K562 (cell line): ENCODE data around the gene RAMP2. TPM values are rescaled to one million over a fixed set of nuclear protein-coding genes. Genes with fewer than 3 reads are reported as not detected.

Experiments used
- ATAC-seq: fragments of 200-7000 bp; cut with Tn5 transposase; 3 replicates; pipeline ENCODE4 v1.9.1; 2020; ENCODE audit warnings: moderate library complexity
- BruUV-seq: library from RNA; stranded (reverse); fragments of 400-500 nt; replicated peaks from 2 replicates; lab custom pipeline; 2021; lab: Mats Ljungman, UMichigan
- CTCF ChIA-PET: fragments of 300-600 bp; formaldehyde crosslinking; extraction: SDS; loops from one replicate; lab custom pipeline; 2021; ENCODE audit warnings: low intra/inter-chr PET ratio; lab: Yijun Ruan, JAX
- POLR2A ChIA-PET: fragments of 300-600, 350-650 bp; sonication (Branson Sonifier 250); formaldehyde crosslinking; extraction: SDS; loops from one replicate; lab custom pipeline; 2021; ENCODE audit warnings: antibody characterized with exemption, inconsistent platforms; lab: Yijun Ruan, JAX
- DNase-seq, 4 experiments: peaks; one replicate each; pipeline versions ENCODE4 v3.0.0 to v3.0.0-alpha.2; 2011 to 2018; ENCODE audit warnings: low spot score in 3 of 4, mixed read lengths in 3 of 4; ENCODE audit errors: extremely low read depth in 1 of 4
- FAIRE-seq: peaks from 2 replicates; lab custom pipeline; 2011; peaks lifted over from hg19 to GRCh38; lab: Jason Lieb, UNC
- H2AFZ ChIP-seq: 2 replicates; pipeline ENCODE4 v1.6.0; 2011; ENCODE audit warnings: low read depth, low read length, control low read depth, inconsistent platforms
- H3K27ac ChIP-seq: fragments of 200-600 bp; 3 replicates; pipeline ENCODE4 v1.8.0; 2011; ENCODE audit warnings: low read depth, mild to moderate bottlenecking, control low read depth, inconsistent platforms, low read length, moderate library complexity, mixed read lengths; ENCODE audit errors: extremely low read depth
- H3K27me3 ChIP-seq, 2 experiments: fragments of 300-600 bp in 1 of 2; 2 replicates in 1 of 2; 3 replicates in 1 of 2; pipeline versions ENCODE4 v1.6.0 to v1.8.0; 2011; ENCODE audit warnings: inconsistent platforms in 2 of 2, low read length in 2 of 2, mild to moderate bottlenecking in 1 of 2, mixed read lengths in 1 of 2, moderate library complexity in 1 of 2; ENCODE audit not compliant: control insufficient read depth in 2 of 2, insufficient read depth in 2 of 2
- H3K36me3 ChIP-seq: fragments of 300-600 bp; 3 replicates; pipeline ENCODE4 v1.8.0; 2011; ENCODE audit warnings: mild to moderate bottlenecking, low read length, inconsistent platforms; ENCODE audit not compliant: control insufficient read depth, insufficient read depth
- H3K4me1 ChIP-seq, 2 experiments: fragments of 200-600 bp in 1 of 2; replicated peaks in 1 of 2; 2 replicates in 1 of 2; 3 replicates in 1 of 2; pipeline versions ENCODE4 v1.5.1 to v1.8.0; 2011; ENCODE audit warnings: inconsistent platforms in 2 of 2, low read length in 2 of 2, mild to moderate bottlenecking in 1 of 2, mixed read lengths in 1 of 2, moderate library complexity in 1 of 2; ENCODE audit not compliant: control insufficient read depth in 2 of 2, insufficient read depth in 2 of 2
- H3K4me2 ChIP-seq: 2 replicates; pipeline ENCODE4 v1.6.1; 2011; ENCODE audit warnings: low read length, control low read depth, inconsistent platforms, mixed read lengths; ENCODE audit not compliant: insufficient read depth
- H3K4me3 ChIP-seq: fragments of 200-600 bp; sonication (generic), shearing (Covaris generic); 2 replicates; pipeline ENCODE4 v1.5.1; 2016; ENCODE audit warnings: control low read depth, inconsistent platforms
- H3K79me2 ChIP-seq: fragments of 200-600 bp; 3 replicates; pipeline ENCODE4 v1.8.0; 2011; ENCODE audit warnings: low read length, inconsistent platforms; ENCODE audit not compliant: control insufficient read depth, insufficient read depth
- H3K9ac ChIP-seq, 2 experiments: 2 replicates each; pipeline versions ENCODE4 v1.6.0 to v1.6.1; 2011; ENCODE audit warnings: low read depth in 2 of 2, low read length in 2 of 2, control low read depth in 1 of 2, inconsistent platforms in 1 of 2, mild to moderate bottlenecking in 1 of 2, mixed read lengths in 1 of 2; ENCODE audit not compliant: insufficient read depth in 1 of 2
- H3K9me1 ChIP-seq: one replicate; pipeline ENCODE4 v1.6.0; 2011; ENCODE audit warnings: inconsistent platforms, mild to moderate bottlenecking, low read length, moderate library complexity; ENCODE audit not compliant: control insufficient read depth, insufficient read depth
- H3K9me3 ChIP-seq: replicated peaks from 2 replicates; pipeline ENCODE4 v1.5.1; 2011; ENCODE audit warnings: low read depth, low read length, inconsistent platforms; ENCODE audit not compliant: control insufficient read depth, insufficient read depth
- H4K20me1 ChIP-seq: replicated peaks from 2 replicates; pipeline ENCODE4 v1.6.1; 2011; ENCODE audit warnings: low read length, inconsistent platforms, mixed read lengths; ENCODE audit not compliant: control insufficient read depth, insufficient read depth
- ZFPM2 ChIP-seq: fragments of 250-450 bp; sonication (Bioruptor Pico); IDR thresholded peaks from 2 replicates; pipeline ENCODE4 v1.5.1; 2022; ENCODE audit warnings: mild to moderate bottlenecking
- WGBS: fragments of 100-300 bp; shearing (Covaris generic); methylation state at CpG from one replicate; pipeline ENCODE4 v1.1.6; 2016; ENCODE audit warnings: low coverage, mixed read lengths; ENCODE audit not compliant: insufficient coverage; ENCODE audit errors: missing lambda C conversion rate; 5-methylcytosine and 5-hydroxymethylcytosine counted together
- in situ Hi-C: fragments of 300-500 bp; cut with MboI; formaldehyde crosslinking; loops from 4 replicates; pipeline ENCODE4 v1.15.0; 2018; ENCODE audit warnings: inconsistent platforms, mixed read lengths
- intact Hi-C: fragments of 100-400 bp; cut with micrococcal nuclease; formaldehyde crosslinking; loops from 2 replicates; pipeline ENCODE4 v1.14.2; 2022
- polyA plus RNA-seq, 8 experiments: library from polyadenylated mRNA; depleted of rRNA in 4 of 8; stranded (reverse) in 5 of 8; unstranded in 3 of 8; fragments of >200 nt; fragmentation: Nextera tagmentation in 2 of 8; fragmentation: Illumina TruSeq in 1 of 8; extraction: Ambion mirVana in 2 of 8; extraction: Trizol in 1 of 8; gene quantifications; 2 replicates each; pipeline versions ENCODE4 v1.2.1 to v1.2.3, GENCODE V29; 2011 to 2014; ENCODE audit warnings: inconsistent platforms in 1 of 8, missing spikeins in 1 of 8
- total RNA-seq, 7 experiments: library from RNA; depleted of rRNA in 6 of 7; stranded (reverse); fragments of >200 nt in 6 of 7; fragmentation: Illumina TruSeq in 2 of 7; extraction: Trizol in 2 of 7; gene quantifications; 2 replicates each; pipeline versions ENCODE4 v1.2.1 to v1.2.3, GENCODE V29; 2011 to 2021; ENCODE audit warnings: low replicate concordance in 1 of 7
- TF ChIP-seq, protein P1 (sequence below): fragments of 450-650 bp; IDR thresholded peaks from 2 replicates; pipeline ENCODE4 v1.6.1; 2016
- TF ChIP-seq, protein P2 (sequence below): fragments of 250-450 bp; sonication (Bioruptor Pico); IDR thresholded peaks from 2 replicates; pipeline ENCODE4 v1.8.0; 2022; ENCODE audit warnings: inconsistent platforms

RAMP2 gene
- total and polyA plus RNA-seq, 9 of the 15 experiments (the other 6 are each of a cell fraction or from before 2014, with no cell fraction given) = not detected

DNA sequence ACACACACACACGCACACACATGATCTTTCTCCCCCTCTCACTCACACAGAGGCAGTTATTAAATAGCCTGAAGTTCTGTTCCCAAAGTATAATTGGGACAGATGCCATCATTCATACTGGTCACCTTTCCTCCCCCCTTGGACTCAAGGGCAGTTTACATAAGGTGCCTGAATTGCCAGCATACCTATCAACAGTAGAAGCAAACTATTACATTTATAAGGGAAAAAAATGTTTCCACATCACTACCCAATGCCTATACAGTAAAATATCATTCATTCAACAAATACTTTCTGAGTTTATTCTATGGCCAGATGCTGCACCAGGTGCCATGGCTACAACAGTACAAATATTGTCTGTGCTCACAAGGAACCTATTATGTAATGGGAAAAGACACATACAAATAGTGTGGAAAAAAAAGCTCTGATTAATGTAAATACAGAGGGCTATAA is 43.9 kb downstream of the RAMP2 start:
- in situ Hi-C loops = no loop called here
- no peak overlapping the region for H3K4me2 ChIP-seq
- WGBS = 79% methylated on average over 1 of the region's 1 CpG
- H3K36me3 ChIP-seq = peaks cover 10% of the 10 kb centered on the region; the same call in 1 of the 3 replicates
- CTCF ChIA-PET = no interaction called here
- DNase-seq = no peak
- H3K27ac ChIP-seq = no peak overlapping the region
- no peaks in the 10 kb centered on the region for H4K20me1 ChIP-seq
- H3K9me3 ChIP-seq = no peaks in the 10 kb centered on the region
- TF ChIP-seq, protein P1, sequence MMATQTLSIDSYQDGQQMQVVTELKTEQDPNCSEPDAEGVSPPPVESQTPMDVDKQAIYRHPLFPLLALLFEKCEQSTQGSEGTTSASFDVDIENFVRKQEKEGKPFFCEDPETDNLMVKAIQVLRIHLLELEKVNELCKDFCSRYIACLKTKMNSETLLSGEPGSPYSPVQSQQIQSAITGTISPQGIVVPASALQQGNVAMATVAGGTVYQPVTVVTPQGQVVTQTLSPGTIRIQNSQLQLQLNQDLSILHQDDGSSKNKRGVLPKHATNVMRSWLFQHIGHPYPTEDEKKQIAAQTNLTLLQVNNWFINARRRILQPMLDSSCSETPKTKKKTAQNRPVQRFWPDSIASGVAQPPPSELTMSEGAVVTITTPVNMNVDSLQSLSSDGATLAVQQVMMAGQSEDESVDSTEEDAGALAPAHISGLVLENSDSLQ = no peak
- TF ChIP-seq, protein P2, sequence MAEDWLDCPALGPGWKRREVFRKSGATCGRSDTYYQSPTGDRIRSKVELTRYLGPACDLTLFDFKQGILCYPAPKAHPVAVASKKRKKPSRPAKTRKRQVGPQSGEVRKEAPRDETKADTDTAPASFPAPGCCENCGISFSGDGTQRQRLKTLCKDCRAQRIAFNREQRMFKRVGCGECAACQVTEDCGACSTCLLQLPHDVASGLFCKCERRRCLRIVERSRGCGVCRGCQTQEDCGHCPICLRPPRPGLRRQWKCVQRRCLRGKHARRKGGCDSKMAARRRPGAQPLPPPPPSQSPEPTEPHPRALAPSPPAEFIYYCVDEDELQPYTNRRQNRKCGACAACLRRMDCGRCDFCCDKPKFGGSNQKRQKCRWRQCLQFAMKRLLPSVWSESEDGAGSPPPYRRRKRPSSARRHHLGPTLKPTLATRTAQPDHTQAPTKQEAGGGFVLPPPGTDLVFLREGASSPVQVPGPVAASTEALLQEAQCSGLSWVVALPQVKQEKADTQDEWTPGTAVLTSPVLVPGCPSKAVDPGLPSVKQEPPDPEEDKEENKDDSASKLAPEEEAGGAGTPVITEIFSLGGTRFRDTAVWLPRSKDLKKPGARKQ (CRISPR knock-in tag) = no peak
- TF ChIP-seq ZFPM2 (CRISPR knock-in tag) = no peak
- TF ChIP-seq, all 486 proteins: peak for 0
- H3K27me3 ChIP-seq = no peaks in the 10 kb centered on the region
- H3K79me2 ChIP-seq = no peaks in the 10 kb centered on the region
- FAIRE-seq = no peak
- BruUV-seq = no TSS peak
- POLR2A ChIA-PET = interaction anchor here (0.6 to 2.6 kb wide), 3 partner anchors 10 to 132 kb away, joined by 3 to 7 read pairs (median 3); no protein-coding TSS in a partner anchor
- H3K4me1 ChIP-seq = peaks cover 0 to 11% of the 10 kb centered on the region in 2 experiments; a peak in 3 of 5 replicates
- no peak overlapping the region for H3K9ac ChIP-seq
- no peak overlapping the region for H2AFZ ChIP-seq
- intact Hi-C loops = no loop called here
- ATAC-seq = no peak
- H3K4me3 ChIP-seq = no peak overlapping the region
- no peaks in the 10 kb centered on the region for H3K9me1 ChIP-seq
